ENCODE data around the gene POLRMT.

GRCh38 chr19:647566-648284 is 14.4 kb upstream of the POLRMT start:
- TF ChIP-seq, protein P1, sequence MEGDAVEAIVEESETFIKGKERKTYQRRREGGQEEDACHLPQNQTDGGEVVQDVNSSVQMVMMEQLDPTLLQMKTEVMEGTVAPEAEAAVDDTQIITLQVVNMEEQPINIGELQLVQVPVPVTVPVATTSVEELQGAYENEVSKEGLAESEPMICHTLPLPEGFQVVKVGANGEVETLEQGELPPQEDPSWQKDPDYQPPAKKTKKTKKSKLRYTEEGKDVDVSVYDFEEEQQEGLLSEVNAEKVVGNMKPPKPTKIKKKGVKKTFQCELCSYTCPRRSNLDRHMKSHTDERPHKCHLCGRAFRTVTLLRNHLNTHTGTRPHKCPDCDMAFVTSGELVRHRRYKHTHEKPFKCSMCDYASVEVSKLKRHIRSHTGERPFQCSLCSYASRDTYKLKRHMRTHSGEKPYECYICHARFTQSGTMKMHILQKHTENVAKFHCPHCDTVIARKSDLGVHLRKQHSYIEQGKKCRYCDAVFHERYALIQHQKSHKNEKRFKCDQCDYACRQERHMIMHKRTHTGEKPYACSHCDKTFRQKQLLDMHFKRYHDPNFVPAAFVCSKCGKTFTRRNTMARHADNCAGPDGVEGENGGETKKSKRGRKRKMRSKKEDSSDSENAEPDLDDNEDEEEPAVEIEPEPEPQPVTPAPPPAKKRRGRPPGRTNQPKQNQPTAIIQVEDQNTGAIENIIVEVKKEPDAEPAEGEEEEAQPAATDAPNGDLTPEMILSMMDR (tag by site-specific recombination; IDR thresholded peaks at IDR 0.05), result no peak
- TF ChIP-seq ZNF837 (tag by site-specific recombination; IDR thresholded peaks at IDR 0.05) (no peak), WT1 (tag by site-specific recombination; IDR thresholded peaks at IDR 0.05) (no peak), ZNF138 (tag by site-specific recombination; IDR thresholded peaks at IDR 0.05; ENCODE audit: borderline replicate concordance) (no peak), ZNF701 (tag by site-specific recombination; IDR thresholded peaks at IDR 0.05) (no peak), ZBTB21 (tag by site-specific recombination; IDR thresholded peaks at IDR 0.05) (no peak), SCRT1 (tag by site-specific recombination; IDR thresholded peaks at IDR 0.05; ENCODE audit: borderline replicate concordance) (no peak)
